GM23248 (cell line): ENCODE results near the gene PARK7. TPM values are rescaled to one million over a fixed set of nuclear protein-coding genes. Genes with fewer than 3 reads are reported as not detected.
A peak's percentile ranks its signal among the peaks of the same experiment; 100 is the strongest.
"Not testable (repeated sequence)": the region's sequence is repeated elsewhere in the genome, so short reads cannot be mapped to it uniquely, and the experiment has no call there.

ENCODE experiments used
- DNase-seq: peaks from one replicate; pipeline ENCODE4 v3.0.0-alpha.2; 2015
- H2AFZ ChIP-seq: fragments of 200-600 bp; sonication (generic); 2 replicates; pipeline ENCODE4 v1.6.1; 2016; ENCODE audit warnings: antibody characterized with exemption
- H3F3A ChIP-seq: fragments of 200-600 bp; sonication (generic); 2 replicates; pipeline ENCODE4 v1.6.1; 2016; ENCODE audit warnings: mild to moderate bottlenecking, antibody characterized with exemption, mixed run types; ENCODE audit not compliant: insufficient read depth
- H3K27ac ChIP-seq: fragments of 200-600 bp; sonication (generic); 2 replicates; pipeline ENCODE4 v1.5.1; 2016; ENCODE audit warnings: mild to moderate bottlenecking
- H3K27me3 ChIP-seq: fragments of 200-600 bp; sonication (generic); replicated peaks from 2 replicates; pipeline ENCODE4 v1.6.1; 2016; ENCODE audit warnings: mild to moderate bottlenecking; ENCODE audit not compliant: insufficient read depth
- H3K36me3 ChIP-seq: fragments of 200-600 bp; sonication (generic); 2 replicates; pipeline ENCODE4 v1.6.1; 2016; ENCODE audit warnings: low read depth, mild to moderate bottlenecking
- H3K4me1 ChIP-seq: fragments of 200-600 bp; sonication (generic); 2 replicates; pipeline ENCODE4 v1.6.1; 2016; ENCODE audit warnings: mild to moderate bottlenecking; ENCODE audit not compliant: insufficient read depth
- H3K4me2 ChIP-seq: fragments of 200-600 bp; sonication (generic); one replicate; pipeline ENCODE4 v1.6.1; 2016; ENCODE audit warnings: mild to moderate bottlenecking; ENCODE audit not compliant: unreplicated experiment
- H3K4me3 ChIP-seq: fragments of 200-600 bp; sonication (generic); 2 replicates; pipeline ENCODE4 v1.5.1; 2016; ENCODE audit warnings: mild to moderate bottlenecking
- H3K79me2 ChIP-seq: fragments of 200-600 bp; sonication (generic); 2 replicates; pipeline ENCODE4 v1.6.1; 2016; ENCODE audit warnings: mild to moderate bottlenecking; ENCODE audit not compliant: insufficient read depth
- H3K9ac ChIP-seq: fragments of 200-600 bp; sonication (generic); 2 replicates; pipeline ENCODE4 v1.6.1; 2016; ENCODE audit warnings: mild to moderate bottlenecking
- H3K9me2 ChIP-seq: fragments of 200-600 bp; sonication (generic); 2 replicates; pipeline ENCODE4 v1.6.1; 2016; ENCODE audit warnings: mixed run types, mild to moderate bottlenecking, moderate library complexity; ENCODE audit not compliant: insufficient read depth
- H3K9me3 ChIP-seq: fragments of 200-600 bp; sonication (generic); one replicate; pipeline ENCODE4 v1.6.1; 2017; ENCODE audit warnings: low read depth
- H4K20me1 ChIP-seq: fragments of 200-600 bp; sonication (generic); 2 replicates; pipeline ENCODE4 v1.6.0; 2016; ENCODE audit not compliant: insufficient read depth
- EZH2 ChIP-seq: fragments of 200-600 bp; sonication (generic); IDR thresholded peaks from 2 replicates; pipeline ENCODE4 v1.6.1; 2018; ENCODE audit warnings: antibody characterized with exemption, mild to moderate bottlenecking; ENCODE audit not compliant: insufficient read depth, poor library complexity, severe bottlenecking
- EZH2phosphoT487 ChIP-seq: fragments of 200-600 bp; sonication (generic); IDR thresholded peaks from 2 replicates; pipeline ENCODE4 v1.6.1; 2018; ENCODE audit warnings: antibody characterized with exemption, moderate library complexity, mild to moderate bottlenecking, low read depth; ENCODE audit not compliant: insufficient read depth
- WGBS, 2 experiments: methylation state at CpG; one replicate each; pipeline ENCODE4 v1.1.6; 2015 to 2017; ENCODE audit warnings: low lambda C conversion rate in 2 of 2, low coverage in 1 of 2; ENCODE audit errors: missing lambda C conversion rate in 2 of 2; 5-methylcytosine and 5-hydroxymethylcytosine counted together
- in situ Hi-C: fragments of 300-500 bp; cut with MboI; formaldehyde crosslinking; loops from 2 replicates; pipeline ENCODE4 v1.15.0; 2020
- polyA plus RNA-seq: library from polyadenylated mRNA; unstranded; fragments of >200 nt; fragmentation: Nextera tagmentation; extraction: Ambion mirVana; gene quantifications from 2 replicates; pipeline ENCODE4 v1.2.1, GENCODE V29; 2016
- total RNA-seq: library from RNA; depleted of rRNA; stranded (reverse); fragments of >200 nt; shearing (Covaris generic); gene quantifications from 2 replicates; pipeline ENCODE4 v1.2.3, GENCODE V29; 2014

The PARK7 gene
- total and polyA plus RNA-seq, 2 experiments from 2014 or later: 191 to 514 TPM

DNA sequence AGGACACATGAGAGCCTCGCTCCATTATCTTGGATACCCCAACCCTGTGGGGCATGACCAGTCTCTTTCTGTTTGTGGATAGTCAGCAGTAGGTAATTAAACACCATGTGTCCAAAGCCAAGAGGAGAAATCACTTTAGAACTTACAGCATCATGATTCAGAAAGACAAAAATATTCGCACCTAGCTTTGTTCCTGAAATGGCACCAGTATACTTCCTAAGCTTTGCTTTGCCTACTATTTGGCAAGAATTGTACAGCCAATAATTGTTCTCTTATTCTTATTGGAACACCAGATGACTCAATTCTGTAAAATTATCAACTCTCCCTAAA, 45.0 kb upstream of the PARK7 start:
- no peak for DNase-seq
- no peaks in the 10 kb centered on the region for H3K9me2 ChIP-seq
- H3K9ac ChIP-seq: no peak overlapping the region
- WGBS, 2 experiments: 89 to 90% methylated on average over 2 of the region's 2 CpGs
- TF ChIP-seq EZH2phosphoT487: no peak
- TF ChIP-seq EZH2: no peak
- no peak overlapping the region for H3K4me2 ChIP-seq
- peaks cover 11% of the 10 kb centered on the region; the same call in 1 of the 2 replicates for H3K27me3 ChIP-seq
- no peaks in the 10 kb centered on the region for H4K20me1 ChIP-seq
- H3K79me2 ChIP-seq: no peaks in the 10 kb centered on the region
- no peaks in the 10 kb centered on the region for H3K9me3 ChIP-seq
- in situ Hi-C loops: loop anchor here (25.0 kb wide), 1 partner anchor 254 kb away; no protein-coding TSS in a partner anchor
- no peak overlapping the region for H3K4me3 ChIP-seq
- no peaks in the 10 kb centered on the region for H3K36me3 ChIP-seq
- H3K27ac ChIP-seq: no peak overlapping the region
- H3F3A ChIP-seq: no peaks in the 10 kb centered on the region
- H2AFZ ChIP-seq: no peak overlapping the region
- no peaks in the 10 kb centered on the region for H3K4me1 ChIP-seq

DNA sequence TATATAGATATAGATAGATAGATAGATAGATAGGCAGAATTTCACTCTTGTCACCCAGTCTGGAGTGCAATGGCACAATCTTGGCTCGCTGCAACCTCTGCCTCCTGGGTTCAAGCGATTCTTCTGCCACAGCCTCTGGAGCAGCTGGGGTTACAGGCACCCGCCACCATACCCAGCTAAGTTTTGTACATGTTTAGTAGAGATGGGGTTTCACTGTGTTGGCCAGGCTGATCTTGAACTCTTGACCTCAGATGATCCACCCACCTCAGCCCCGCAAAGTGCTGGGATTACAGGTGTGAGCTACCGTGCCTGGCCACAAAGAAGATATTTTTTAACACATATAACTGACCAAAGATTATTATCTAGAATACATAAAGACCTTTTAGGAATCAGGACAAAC, 43.5 kb upstream of the PARK7 start:
- H3K27me3 ChIP-seq: peaks cover 11% of the 10 kb centered on the region; the same call in 1 of the 2 replicates
- H3K9ac ChIP-seq, H3K9me3 ChIP-seq, H3K27ac ChIP-seq, H3K4me3 ChIP-seq, H3K36me3 ChIP-seq, H3K4me2 ChIP-seq, DNase-seq, H4K20me1 ChIP-seq, H3K4me1 ChIP-seq, H3K79me2 ChIP-seq, H3K9me2 ChIP-seq, H3F3A ChIP-seq, H2AFZ ChIP-seq: not testable (repeated sequence)
- 75 to 79% methylated on average over 5 of the region's 5 CpGs for WGBS, 2 experiments
- in situ Hi-C loops: loop anchor here (25.0 kb wide), 1 partner anchor 256 kb away; no protein-coding TSS in a partner anchor

DNA sequence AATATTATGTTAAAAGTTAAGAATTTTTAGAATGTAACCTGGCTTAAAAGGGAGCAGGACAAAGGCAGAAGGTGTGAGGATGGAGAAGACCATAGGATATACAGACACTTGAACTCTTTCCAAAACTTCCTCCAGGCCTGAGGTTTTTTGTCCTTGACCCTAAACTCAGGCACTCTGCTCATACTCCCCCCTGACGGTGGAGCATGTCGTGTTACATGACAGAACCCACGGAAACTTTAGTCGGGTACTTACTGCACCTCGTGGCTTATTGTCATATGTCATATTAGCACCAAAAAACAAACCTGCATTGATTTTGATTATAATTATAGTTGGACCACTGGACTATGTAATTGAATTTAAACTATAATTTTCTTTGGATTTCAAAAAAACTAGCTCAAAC, 41.6 kb upstream of the PARK7 start:
- Histone ChIP-seq H3K36me3 (no peaks in the 10 kb centered on the region), H3K9me3 (no peaks in the 10 kb centered on the region), H3K4me3 (no peak overlapping the region), H3K4me1 (peaks cover 4% of the 10 kb centered on the region; the same call in 1 of the 2 replicates), H3K27ac (no peak overlapping the region), H3K9me2 (no peaks in the 10 kb centered on the region), H4K20me1 (no peaks in the 10 kb centered on the region), H2AFZ (no peak overlapping the region), H3K4me2 (no peak overlapping the region), H3K79me2 (no peaks in the 10 kb centered on the region), H3K27me3 (peaks cover 11% of the 10 kb centered on the region; the same call in 1 of the 2 replicates), H3K9ac (no peak overlapping the region), H3F3A (no peaks in the 10 kb centered on the region)
- no peak for DNase-seq
- in situ Hi-C loops: loop anchor here (25.0 kb wide), 1 partner anchor 258 kb away; no protein-coding TSS in a partner anchor
- TF ChIP-seq EZH2phosphoT487 (no peak), EZH2 (no peak)
- WGBS, 2 experiments: 86 to 91% methylated on average over 5 of the region's 5 CpGs

DNA sequence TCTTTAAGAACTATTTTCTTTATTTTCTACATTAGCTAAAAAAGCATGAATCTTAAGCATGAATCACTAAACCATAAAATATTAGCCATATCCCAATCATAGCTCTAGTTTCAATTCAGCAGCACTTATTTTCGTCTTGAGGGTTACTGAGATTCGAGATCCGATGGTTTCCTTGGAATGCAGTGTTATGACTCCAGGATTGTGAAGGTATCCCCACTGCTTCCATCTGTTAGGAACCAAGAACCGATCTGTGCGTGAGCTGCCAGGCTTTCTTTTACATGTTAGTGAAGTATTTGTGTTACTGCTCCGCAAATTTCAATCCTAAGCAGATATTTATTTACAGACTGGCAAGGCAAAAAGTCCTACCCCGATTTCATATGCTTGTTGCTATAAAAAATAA, 39.7 kb upstream of the PARK7 start:
- no peaks in the 10 kb centered on the region for H3K9me2 ChIP-seq
- no peak overlapping the region for H3K4me2 ChIP-seq
- peak overlapping the region; percentile 31; the same call in 1 of the 2 replicates for H3K27ac ChIP-seq
- H2AFZ ChIP-seq: peak overlapping the region; percentile 69
- WGBS, 2 experiments: 84 to 89% methylated on average over 7 of the region's 7 CpGs
- no peak overlapping the region for H3K9ac ChIP-seq
- in situ Hi-C loops: loop anchor here (25.0 kb wide), 1 partner anchor 259 kb away; no protein-coding TSS in a partner anchor
- no peaks in the 10 kb centered on the region for H4K20me1 ChIP-seq
- no peak overlapping the region for H3K4me3 ChIP-seq
- H3K27me3 ChIP-seq: peaks cover 20% of the 10 kb centered on the region
- H3K9me3 ChIP-seq: no peaks in the 10 kb centered on the region
- peaks cover 4% of the 10 kb centered on the region; the same call in 1 of the 2 replicates for H3K4me1 ChIP-seq
- TF ChIP-seq EZH2phosphoT487 (no peak), EZH2 (no peak)
- no peaks in the 10 kb centered on the region for H3K36me3 ChIP-seq
- no peaks in the 10 kb centered on the region for H3F3A ChIP-seq
- no peak for DNase-seq
- no peaks in the 10 kb centered on the region for H3K79me2 ChIP-seq

DNA sequence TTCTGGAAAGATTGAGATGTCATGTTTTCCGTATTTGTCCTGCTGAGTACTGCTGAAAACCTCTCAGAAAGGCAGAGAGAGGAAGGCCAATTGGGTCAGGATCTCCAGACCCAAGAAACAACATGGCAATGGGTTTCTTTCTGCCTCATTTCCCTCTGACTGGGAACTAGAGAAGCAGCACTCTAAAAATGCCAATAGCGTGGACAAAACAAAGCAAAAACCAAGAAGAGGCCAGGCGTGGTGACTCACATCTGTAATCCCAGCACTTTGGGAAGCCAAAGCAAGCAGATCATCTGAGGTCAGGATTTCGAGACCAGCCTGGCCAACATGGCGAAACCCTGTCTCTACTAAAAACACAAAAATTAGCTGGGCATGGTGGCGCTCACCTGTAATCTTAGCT, 39.2 kb upstream of the PARK7 start:
- 54 to 58% methylated on average over 6 of the region's 6 CpGs for WGBS, 2 experiments

DNA sequence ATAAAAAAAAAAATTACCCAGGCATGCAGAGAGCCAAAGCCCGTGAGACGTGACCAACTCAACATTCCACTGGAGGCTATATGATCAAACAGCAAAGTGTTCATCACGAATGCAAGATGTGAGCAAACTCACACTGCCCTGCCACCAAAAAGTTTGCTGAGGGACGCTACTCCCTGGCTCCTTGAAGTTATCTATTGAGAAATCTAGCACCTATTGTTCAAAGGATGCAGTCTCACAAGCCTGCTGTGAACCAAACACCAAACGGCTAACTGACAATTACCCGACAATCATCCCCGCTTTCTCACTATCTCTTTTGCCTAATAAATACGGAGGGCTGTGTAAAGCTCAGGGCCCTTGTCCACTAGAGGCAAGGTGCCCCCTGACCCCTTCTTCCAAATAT, 34.5 kb upstream of the PARK7 start:
- H3K27ac ChIP-seq, H3K9me2 ChIP-seq, H3K4me1 ChIP-seq, H3K4me3 ChIP-seq, H3K9me3 ChIP-seq, H3F3A ChIP-seq, H3K4me2 ChIP-seq, H3K79me2 ChIP-seq, H3K36me3 ChIP-seq, H3K9ac ChIP-seq, H2AFZ ChIP-seq, H4K20me1 ChIP-seq, in situ Hi-C loops, DNase-seq: not testable (repeated sequence)
- WGBS, 2 experiments: 29 to 31% methylated on average over 8 of the region's 8 CpGs
- peaks cover 24% of the 10 kb centered on the region for H3K27me3 ChIP-seq

More for the DNA sequence above, 39.2 kb upstream of the PARK7 start:
- no peaks in the 10 kb centered on the region for H3K9me2 ChIP-seq
- peaks cover 4% of the 10 kb centered on the region; the same call in 1 of the 2 replicates for H3K4me1 ChIP-seq
- peaks cover 22% of the 10 kb centered on the region for H3K27me3 ChIP-seq
- no peaks in the 10 kb centered on the region for H4K20me1 ChIP-seq
- H3K36me3 ChIP-seq: no peaks in the 10 kb centered on the region
- no peaks in the 10 kb centered on the region for H3K79me2 ChIP-seq
- no peaks in the 10 kb centered on the region for H3K9me3 ChIP-seq
- in situ Hi-C loops: loop anchor here (25.0 kb wide), 1 partner anchor 260 kb away; no protein-coding TSS in a partner anchor
- H2AFZ ChIP-seq: peak overlapping the region; percentile 69
- no peak overlapping the region for H3K4me2 ChIP-seq
- H3F3A ChIP-seq: no peaks in the 10 kb centered on the region
- peak overlapping the region; percentile 31; the same call in 1 of the 2 replicates for H3K27ac ChIP-seq
- no peak overlapping the region for H3K9ac ChIP-seq
- no peak overlapping the region for H3K4me3 ChIP-seq
- peak; percentile 57 for DNase-seq
- TF ChIP-seq EZH2phosphoT487 (no peak), EZH2 (no peak)
